GM21717 (cell line): ENCODE measurements around the gene ABHD13.
A peak's percentile ranks its signal among the peaks of the same experiment; 100 is the strongest.
"Not testable (repeated sequence)": the region's sequence is repeated elsewhere in the genome, so short reads cannot be mapped to it uniquely, and the experiment has no call there.

ENCODE experiments used
- ATAC-seq: cut with Tn5 transposase; IDR thresholded peaks from one replicate; pipeline ENCODE4 v1.9.1; 2021; ENCODE audit warnings: mild to moderate bottlenecking, moderate library complexity; ENCODE audit not compliant: unreplicated experiment

Gene ABHD13

GRCh38 chr13:108218044-108218974, at the start of gene ABHD13:
ABHD13 (plus strand) TSS chr13:108218392; CDS start chr13:108229219, 10,827 bp downstream.
- peak; percentile 79 for ATAC-seq

DNA sequence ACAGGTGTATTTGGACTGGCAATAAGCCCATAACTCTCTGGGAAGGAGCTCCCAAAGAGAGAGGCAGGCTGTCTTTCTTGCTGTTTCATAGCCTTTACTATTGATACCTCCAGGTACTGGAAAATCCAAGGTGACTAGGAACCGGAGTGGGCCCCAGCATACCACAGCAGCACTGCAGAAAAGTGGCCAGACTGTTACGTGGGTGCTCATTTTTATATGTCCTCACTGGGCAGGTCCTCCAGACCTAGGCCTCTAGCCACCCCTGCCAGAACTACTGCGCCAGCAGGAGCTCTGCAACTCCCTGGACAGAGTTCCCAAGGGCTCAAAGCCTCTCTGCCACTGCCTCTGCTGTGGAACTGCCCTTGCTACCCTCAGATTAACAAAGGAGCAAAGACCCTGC, 49.3 kb upstream of the ABHD13 start:
- no peak for ATAC-seq

DNA sequence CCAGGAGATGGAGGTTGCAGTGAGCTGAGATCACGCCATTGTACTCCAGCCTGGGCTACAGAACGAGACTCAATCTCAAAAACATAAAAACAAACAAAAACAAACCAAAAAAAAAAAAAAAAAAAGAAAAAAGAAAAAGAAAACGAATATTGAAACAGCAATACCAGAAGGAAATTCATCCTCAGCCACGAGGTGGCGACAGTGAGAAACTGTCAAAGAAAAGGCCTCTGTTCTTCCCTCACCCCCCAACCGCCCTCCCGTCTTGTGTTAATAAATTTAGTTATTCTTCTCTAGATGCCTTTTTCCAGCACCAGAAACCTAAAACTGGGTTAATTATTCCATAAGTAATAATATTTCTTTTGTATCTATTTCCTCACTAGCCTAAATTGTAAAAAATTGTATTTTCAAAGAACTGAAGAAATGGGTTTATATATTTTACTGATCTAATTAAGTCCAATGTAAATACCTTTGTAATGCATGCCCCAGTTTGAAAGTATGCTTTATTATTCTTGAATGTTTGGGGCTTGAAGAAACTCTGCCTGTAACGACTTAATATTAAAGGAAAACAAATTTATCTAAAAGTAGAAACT, 41.4 kb upstream of the ABHD13 start:
- ATAC-seq, result no peak

DNA sequence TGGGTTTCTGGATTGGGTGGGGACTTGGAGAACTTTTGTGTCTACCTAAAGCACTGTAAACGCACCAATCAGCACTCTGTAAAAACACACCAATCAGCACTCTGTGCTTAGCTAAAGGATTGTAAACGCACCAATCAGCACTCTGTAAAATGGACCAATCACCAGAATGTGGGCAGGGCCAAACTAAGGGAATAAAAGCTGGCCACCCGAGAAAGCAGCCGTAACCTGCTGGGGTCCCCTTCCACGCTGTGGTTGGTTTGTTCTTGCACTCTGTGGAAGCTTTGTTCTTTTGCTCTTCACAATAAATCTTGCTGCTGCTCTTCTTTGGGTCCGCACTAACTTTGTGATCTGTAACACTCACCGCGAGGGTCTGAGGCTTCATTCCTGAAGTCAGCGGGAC, 40.1 kb upstream of the ABHD13 start:
- no peak for ATAC-seq

DNA sequence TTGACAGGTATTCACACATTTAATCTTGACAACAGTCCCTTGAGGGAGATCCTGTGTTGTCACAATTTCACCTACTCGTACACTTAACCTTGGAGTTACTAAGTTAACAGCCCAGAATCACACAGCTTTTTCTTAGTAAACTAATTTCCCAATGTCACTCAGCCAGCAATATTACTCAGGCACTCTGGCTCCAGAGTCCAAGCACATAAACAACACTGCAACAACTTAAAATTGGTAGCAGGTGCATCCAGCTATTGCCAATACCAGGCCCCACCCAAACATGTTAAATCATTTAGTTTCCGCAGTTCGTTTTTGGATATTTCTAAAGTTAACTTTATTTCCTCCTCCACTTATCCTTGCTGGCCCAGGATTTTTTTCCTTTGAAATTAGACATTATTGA, 35.5 kb upstream of the ABHD13 start:
- no peak for ATAC-seq

- ATAC-seq, result no peak
Observed at GRCh38 chr13:108185223-108185622, 33.0 kb upstream of the ABHD13 start.

DNA sequence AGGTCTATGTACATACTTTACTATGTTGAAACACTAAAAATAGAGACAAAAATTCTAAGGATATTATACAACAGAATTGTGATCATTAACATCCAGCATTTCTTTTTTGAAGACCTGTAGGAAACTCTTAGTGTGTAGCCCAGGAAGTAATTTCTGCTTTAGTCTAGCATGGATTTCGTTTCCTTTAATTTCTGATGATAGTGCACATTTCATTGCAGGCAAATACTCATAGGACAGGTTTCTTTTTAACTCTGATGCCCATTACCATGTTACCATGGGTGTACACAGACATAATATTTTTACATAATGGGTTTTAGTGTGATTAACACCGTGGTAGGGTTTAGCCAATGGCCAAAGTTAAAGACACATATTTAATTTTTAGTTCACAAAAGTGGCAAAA, 29.9 kb upstream of the ABHD13 start:
- no peak for ATAC-seq

DNA sequence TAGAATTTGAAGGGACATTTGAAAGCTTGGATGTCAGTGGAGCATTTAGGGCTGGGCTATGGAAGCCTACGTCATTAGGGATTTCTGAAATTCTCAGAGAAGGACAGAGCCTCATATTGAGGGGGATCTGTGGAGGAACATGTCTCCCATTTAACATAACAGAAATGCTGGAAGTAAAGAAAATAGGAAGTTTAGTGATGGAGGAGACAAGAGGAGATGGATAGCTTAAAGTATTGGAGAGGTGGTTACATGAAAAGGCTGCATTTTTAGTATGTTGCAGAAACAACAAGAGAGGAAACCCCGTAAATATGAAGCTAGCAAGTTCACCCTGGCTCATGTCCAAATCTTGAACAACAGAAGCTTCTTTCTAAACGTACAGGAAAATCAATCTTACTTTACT, 27.3 kb upstream of the ABHD13 start:
- ATAC-seq, result no peak

GRCh38 chr13:108193806-108194205, 24.4 kb upstream of the ABHD13 start:
- no peak for ATAC-seq

DNA sequence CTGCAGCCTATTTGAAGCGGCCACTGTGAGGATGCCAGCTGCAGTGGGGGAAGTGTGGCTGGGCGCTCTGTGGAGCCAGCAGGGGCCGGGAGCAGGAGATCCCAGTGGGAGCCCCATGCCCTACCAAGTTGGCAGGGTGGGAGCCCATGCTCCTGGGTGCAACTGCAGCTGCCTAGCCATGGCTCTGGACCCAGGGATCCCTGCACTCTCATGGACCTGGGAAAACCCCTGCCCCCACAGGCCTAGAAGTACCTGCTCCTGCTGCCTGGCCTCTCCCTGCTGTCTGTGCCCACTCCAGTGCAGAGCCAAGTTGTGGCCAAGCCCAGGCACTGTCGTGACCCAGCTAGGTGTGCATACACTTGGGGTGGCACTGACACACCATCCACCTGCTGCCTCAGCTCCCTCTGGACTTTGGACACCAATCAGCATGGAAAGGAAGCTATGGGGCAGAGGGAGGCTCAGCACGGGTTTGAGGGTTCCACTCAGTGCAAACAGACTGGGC, 23.7 kb upstream of the ABHD13 start:
- ATAC-seq, result no peak

- no peak for ATAC-seq
Observed at GRCh38 chr13:108195146-108195545, 23.0 kb upstream of the ABHD13 start.

- no peak for ATAC-seq
Observed at GRCh38 chr13:108195861-108196260, 22.3 kb upstream of the ABHD13 start.

- no peak for ATAC-seq
Observed at GRCh38 chr13:108200781-108201398, 17.3 kb upstream of the ABHD13 start.

DNA sequence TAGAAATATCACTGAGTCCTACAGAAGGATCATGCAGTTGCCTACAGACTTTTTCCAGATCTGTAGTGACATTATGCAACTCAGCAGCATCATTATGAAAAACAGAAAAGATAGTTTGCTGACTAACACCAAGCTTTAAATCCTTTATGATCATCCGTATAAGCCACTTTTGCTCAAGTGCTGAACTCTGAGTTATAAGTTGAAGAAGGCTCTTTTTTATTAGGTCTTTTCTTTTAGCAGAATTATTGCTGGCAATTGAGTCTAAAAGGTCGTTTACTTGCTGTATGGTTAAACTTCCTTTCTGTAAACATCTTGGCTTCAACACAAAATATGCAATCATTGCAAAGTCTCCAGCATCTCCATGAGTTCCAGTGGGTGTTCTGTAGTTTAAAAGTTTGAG, 7.6 kb upstream of the ABHD13 start:
- no peak for ATAC-seq

DNA sequence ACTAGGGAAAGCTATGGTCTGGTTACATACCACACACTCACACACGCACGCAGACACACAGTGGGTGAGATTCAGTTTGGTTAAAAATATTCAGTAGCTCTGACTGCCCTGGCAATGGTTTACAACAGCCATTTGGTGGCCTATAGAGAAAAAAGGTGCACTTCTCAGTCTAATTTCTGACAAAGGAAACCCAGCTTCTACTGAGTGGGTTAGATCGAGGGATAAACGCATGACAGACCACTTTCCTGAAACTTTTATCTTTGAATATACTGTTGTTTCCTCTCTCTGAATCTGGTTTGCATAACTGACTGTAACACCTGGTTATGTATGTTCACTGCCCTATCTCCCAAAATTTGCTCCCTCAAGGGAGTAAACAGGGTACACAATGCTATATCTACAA, 5.3 kb upstream of the ABHD13 start:
- peak; percentile 49 for ATAC-seq

DNA sequence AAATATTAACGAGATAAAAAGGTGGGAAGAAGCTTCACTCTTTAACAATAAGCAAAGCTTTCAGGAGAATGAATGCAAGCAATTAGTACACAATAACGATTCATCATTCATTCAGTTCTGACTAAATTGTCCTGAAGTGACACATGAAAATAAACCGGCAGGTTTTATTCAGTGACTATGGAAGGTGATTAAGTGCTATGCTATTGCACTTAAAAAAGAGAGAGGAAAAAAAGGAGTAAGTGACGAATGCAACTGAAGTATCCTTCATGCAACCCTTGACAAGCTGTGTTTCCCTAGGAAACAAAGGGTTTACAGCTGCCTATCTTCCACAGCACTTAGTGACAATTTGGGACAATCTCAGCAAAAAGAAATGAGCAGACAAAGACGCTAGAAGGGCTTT, 4.2 kb upstream of the ABHD13 start:
- no peak for ATAC-seq

DNA sequence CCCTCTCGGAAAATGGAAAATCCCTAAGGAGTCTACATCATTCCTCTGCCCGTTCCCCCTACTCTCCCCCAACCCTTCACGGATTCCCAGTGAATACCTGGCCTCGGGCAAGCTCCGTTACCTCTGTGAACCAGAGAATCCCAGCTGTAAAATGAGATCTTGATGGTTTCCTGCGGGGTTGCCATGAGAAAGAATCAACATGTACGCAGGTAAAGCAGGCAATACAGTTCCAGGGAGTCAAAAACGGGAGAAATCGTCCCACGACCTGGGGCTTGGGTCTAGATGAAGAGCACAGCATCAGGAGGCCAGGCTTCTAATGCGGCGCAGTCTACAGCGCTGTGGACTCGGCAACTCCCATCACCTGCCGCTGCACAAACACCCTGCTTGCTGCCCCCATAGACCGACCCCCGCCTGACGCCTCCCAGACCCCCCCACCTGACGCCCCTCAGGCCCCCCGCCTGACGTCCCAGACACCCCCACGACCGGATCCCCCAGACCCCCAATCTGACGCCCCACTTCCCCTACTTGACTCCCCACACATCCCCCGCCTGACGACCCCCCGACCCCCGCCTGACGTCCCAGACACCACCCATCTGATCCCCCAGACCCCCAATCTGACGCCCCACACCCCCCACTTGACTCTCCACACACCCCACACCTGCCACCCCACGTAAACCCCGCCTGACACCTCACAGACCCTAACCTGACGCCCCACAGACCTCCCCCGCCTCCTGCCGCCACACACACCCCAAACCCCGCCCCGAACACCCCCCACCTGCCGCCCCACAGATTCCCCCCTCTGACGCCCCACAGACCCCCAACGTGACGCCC, 3.5 kb upstream of the ABHD13 start:
- ATAC-seq, result no peak

DNA sequence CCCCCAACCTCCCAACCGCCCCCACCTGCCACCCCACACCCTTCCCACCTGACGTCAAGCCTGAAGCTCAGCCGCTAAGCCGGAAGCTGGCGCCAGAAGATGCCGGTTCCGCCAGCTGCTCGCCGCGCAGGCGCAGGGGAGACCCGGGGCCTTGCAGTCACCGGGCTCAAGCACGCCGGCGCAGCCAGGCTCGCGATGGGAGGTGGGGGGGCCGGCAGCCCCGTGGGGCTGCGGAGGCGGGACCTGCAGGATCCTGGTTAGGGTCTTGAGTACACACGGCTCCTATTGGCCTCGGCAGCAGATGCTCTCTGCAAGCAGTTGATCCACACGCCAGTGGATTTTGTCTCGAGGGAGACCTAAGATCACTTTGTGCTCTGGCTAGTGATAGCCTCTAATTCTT, 2.8 kb upstream of the ABHD13 start, which contains the start of gene LIG4:
Gene LIG4, minus strand, starts transcription at position 101 of the 400 bp plus-strand sequence. CDS start 4,268 bp downstream, outside the sequence.
- ATAC-seq, result peak; percentile 67

DNA sequence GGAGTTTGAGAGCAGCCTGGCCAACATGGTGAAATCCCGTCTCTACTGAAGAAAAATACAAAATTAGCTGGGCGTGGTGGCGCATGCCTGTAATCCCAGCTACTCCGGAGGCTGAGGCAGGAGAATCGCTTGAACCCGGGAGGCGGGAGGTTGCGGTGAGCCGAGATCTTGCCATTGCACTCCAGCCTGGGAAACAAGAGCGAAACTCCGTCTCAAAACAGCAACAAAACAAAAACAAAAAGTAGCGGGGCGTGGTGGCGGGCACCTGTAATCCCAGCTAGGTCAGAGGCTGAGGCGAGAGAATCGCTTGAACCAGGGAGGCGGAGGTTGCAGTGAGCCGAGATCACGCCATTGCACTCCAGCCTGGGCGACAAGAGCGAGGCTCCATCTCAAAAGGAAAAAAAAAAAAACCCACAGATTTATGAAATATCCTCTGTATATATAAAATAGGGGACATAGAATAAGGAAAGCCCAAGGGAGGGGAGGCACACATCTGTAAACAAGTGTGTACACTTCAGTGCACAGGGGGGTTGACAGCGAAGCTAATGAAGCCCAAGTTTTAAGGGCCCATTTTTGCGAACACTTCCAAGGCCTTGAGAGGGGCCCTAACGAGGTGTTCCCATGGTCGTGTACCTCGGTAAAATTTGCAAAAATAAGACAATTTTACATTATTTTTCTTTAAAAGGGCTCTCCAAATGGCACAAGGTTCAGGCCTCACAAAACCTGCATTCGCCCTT, 717 bp upstream of the ABHD13 start:
- not testable (repeated sequence) for ATAC-seq

DNA sequence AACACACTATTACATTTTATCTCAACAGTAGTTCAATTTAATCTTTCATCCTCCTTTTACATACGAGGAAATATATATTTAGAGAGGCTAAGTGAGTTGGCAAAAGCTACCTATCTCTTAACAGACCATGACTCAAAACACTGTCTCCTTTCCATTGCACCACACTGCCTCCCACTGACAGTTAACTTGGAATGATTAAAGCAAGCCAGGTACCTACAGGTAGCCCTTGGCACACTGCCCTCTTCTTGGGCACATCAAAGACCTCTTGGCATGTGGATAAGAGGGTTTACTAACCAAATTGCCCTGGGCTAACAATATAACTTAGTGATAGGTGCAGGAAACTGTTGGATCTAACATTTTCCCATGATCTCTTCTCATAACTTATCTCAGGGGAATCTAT, 1.8 kb downstream of the ABHD13 start:
- ATAC-seq, result no peak
